Effector memory CD8-positive, alpha-beta T cell (primary cell): ENCODE measurements around the gene CHDH.

Experiments used
- ATAC-seq: fragments of 150-1000 bp; cut with Tn5 transposase; replicated peaks from 2 replicates; pipeline ENCODE4 v1.10.0; 2021; ENCODE audit warnings: mild to moderate bottlenecking, moderate library complexity
- DNase-seq, 3 experiments: peaks; one replicate each; pipeline ENCODE4 v3.0.0; 2021
- H3K27ac Mint-ChIP-seq, 2 donors: one replicate each; pipeline ENCODE4 v1.8.0; 2022; ENCODE audit warnings: mild to moderate bottlenecking in 2 of 2, mixed read lengths in 2 of 2, moderate library complexity in 2 of 2
- H3K27me3 Mint-ChIP-seq, 2 donors: one replicate each; pipeline ENCODE4 v1.8.0; 2022; ENCODE audit warnings: mixed read lengths in 2 of 2
- H3K36me3 Mint-ChIP-seq: one replicate; pipeline ENCODE4 v1.8.0; 2022; ENCODE audit warnings: mild to moderate bottlenecking, moderate library complexity, mixed read lengths; ENCODE audit not compliant: insufficient read depth
- H3K4me1 Mint-ChIP-seq, 2 donors: one replicate each; pipeline ENCODE4 v1.8.0; 2022; ENCODE audit warnings: low read depth in 2 of 2, mixed read lengths in 2 of 2
- H3K4me3 Mint-ChIP-seq, 2 donors: one replicate each; pipeline ENCODE4 v1.8.0; 2022; ENCODE audit warnings: mild to moderate bottlenecking in 2 of 2, mixed read lengths in 2 of 2, moderate library complexity in 2 of 2
- H3K9me3 Mint-ChIP-seq, 2 donors: one replicate each; pipeline ENCODE4 v1.8.0; 2022; ENCODE audit warnings: mixed read lengths in 2 of 2

Gene CHDH

GRCh38 chr3:53775018-53775417 is 71.2 kb downstream of the CHDH start:
- H3K4me3 Mint-ChIP-seq: no peak overlapping the region
- H3K36me3 Mint-ChIP-seq: no peaks in the 10 kb centered on the region
- H3K27me3 Mint-ChIP-seq: peaks cover 37 to 52% of the 10 kb centered on the region in 2 donors
- H3K27ac Mint-ChIP-seq: no peak overlapping the region
- ATAC-seq: no peak
- H3K9me3 Mint-ChIP-seq: no peaks in the 10 kb centered on the region
- no peaks in the 10 kb centered on the region for H3K4me1 Mint-ChIP-seq
- no peak for DNase-seq

DNA sequence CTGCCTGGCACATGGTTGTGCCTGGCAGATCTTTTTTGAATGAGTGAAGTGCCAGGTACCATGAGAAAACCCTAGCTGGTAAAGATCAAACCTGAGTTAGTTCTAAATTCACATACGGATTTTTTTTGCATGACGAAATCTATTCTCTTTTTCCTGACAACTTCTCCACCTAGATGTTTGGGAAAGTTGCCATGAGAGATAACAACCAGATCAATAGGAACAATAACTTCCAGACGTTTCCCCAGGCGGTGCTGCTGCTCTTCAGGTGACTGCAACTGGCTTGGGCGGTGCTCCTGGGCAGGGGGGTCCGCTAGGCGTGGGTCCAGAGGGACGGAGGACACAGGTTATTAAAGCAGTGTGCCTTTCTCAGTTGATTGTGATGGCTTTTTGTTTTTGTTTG is 71.8 kb downstream of the CHDH start:
- Mint-ChIP-seq H3K9me3 (no peaks in the 10 kb centered on the region), H3K27me3 (peaks cover 39 to 58% of the 10 kb centered on the region in 2 donors), H3K36me3 (no peaks in the 10 kb centered on the region), H3K4me3 (no peak overlapping the region), H3K4me1 (no peaks in the 10 kb centered on the region), H3K27ac (no peak overlapping the region)
- no peak for DNase-seq
- ATAC-seq: no peak

GRCh38 chr3:53773611-53774368 is 72.4 kb downstream of the CHDH start:
- peaks cover 39 to 64% of the 10 kb centered on the region in 2 donors for H3K27me3 Mint-ChIP-seq
- ATAC-seq: no peak
- H3K36me3 Mint-ChIP-seq: no peaks in the 10 kb centered on the region
- no peak overlapping the region for H3K4me3 Mint-ChIP-seq
- no peak overlapping the region for H3K27ac Mint-ChIP-seq
- no peaks in the 10 kb centered on the region for H3K9me3 Mint-ChIP-seq
- no peak for DNase-seq
- no peaks in the 10 kb centered on the region for H3K4me1 Mint-ChIP-seq

- ATAC-seq (no peak), DNase-seq (no peak)
- Mint-ChIP-seq H3K4me1 (no peaks in the 10 kb centered on the region), H3K27ac (no peak overlapping the region), H3K27me3 (peaks cover 39 to 66% of the 10 kb centered on the region in 2 donors), H3K4me3 (no peak overlapping the region), H3K36me3 (no peaks in the 10 kb centered on the region), H3K9me3 (no peaks in the 10 kb centered on the region)
Observed at GRCh38 chr3:53773021-53773436, 73.2 kb downstream of the CHDH start.

DNA sequence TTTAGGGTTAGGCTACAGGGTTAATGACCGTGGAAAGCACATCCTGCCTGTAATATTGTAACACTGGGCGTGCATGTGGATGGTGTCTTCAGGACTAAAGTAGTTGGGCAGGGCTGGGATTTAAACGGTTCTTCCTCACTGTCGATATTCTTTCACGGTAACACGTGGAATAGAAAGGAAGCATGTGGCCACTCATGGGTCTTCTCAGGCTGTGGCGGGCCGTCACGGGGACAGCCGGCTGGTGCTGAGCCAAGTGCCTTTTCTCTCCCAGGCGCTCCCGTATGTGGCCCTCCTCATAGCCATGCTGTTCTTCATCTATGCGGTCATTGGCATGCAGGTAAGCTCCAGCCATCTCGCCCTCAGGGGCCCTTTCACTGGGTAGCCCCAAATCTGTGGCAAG is 73.7 kb downstream of the CHDH start:
- H3K4me1 Mint-ChIP-seq: no peaks in the 10 kb centered on the region
- no peak overlapping the region for H3K27ac Mint-ChIP-seq
- H3K4me3 Mint-ChIP-seq: no peak overlapping the region
- no peaks in the 10 kb centered on the region for H3K9me3 Mint-ChIP-seq
- H3K27me3 Mint-ChIP-seq: peaks cover 39 to 66% of the 10 kb centered on the region in 2 donors
- H3K36me3 Mint-ChIP-seq: no peaks in the 10 kb centered on the region
- DNase-seq (no peak), ATAC-seq (no peak)

DNA sequence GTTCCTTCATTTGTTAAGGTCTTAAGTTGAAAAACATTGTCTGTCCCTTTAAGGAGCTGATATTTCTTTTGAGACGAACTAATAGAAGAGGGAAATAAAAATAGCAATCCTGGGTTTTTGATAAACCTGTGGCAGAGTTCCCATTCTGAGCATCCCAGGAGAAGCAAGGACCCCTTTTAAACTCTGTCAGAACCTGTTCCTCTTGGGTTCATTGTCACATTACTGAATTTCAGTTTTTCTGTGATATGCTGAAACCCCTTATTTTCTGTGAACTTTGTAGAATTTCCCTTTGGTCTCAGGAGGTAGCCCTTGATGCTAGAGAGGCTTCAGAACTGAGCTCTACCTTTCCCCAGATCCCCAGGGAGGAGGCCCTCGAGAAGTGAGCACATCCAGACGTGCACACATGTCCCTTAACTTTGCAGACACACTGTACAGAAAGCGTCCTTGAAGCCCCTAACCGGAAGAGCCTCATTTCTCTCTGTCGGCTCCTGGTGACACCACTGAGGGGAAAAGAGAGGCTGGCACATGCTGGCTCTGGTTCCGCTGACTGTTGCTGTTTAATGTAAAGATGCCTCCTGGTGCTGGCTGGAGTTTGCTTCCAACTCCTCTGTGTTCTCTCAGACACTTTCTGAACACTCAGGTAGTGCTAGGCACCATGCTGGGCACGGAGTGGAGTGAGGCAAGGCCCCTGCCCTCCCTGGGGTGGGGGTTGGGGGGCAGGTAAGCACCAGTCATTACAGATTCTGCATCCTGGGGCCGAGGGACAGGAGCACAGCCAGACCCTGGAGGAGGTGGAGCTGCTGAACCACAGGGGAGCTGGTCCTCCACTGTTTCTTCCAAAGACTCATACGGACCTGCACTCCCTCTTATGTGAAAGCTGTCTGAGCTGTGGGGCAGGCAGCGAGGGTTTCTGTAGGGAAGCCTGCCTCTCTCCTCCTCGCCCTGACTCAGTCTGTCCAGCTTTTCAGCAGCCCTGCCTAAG is 77.5 kb downstream of the CHDH start:
- Mint-ChIP-seq H3K4me3 (no peak overlapping the region), H3K4me1 (no peaks in the 10 kb centered on the region), H3K9me3 (no peaks in the 10 kb centered on the region), H3K36me3 (no peaks in the 10 kb centered on the region), H3K27ac (no peak overlapping the region), H3K27me3 (peaks cover 29 to 64% of the 10 kb centered on the region in 2 donors)
- no peak for ATAC-seq
- DNase-seq: no peak

GRCh38 chr3:53766706-53767105 is 79.5 kb downstream of the CHDH start:
- H3K4me3 Mint-ChIP-seq: no peak overlapping the region
- H3K4me1 Mint-ChIP-seq: no peaks in the 10 kb centered on the region
- no peaks in the 10 kb centered on the region for H3K9me3 Mint-ChIP-seq
- ATAC-seq (no peak), DNase-seq (no peak)
- H3K27me3 Mint-ChIP-seq: peaks cover 27 to 45% of the 10 kb centered on the region in 2 donors
- no peak overlapping the region for H3K27ac Mint-ChIP-seq
- no peaks in the 10 kb centered on the region for H3K36me3 Mint-ChIP-seq

GRCh38 chr3:53765753-53766152 is 80.5 kb downstream of the CHDH start:
- Mint-ChIP-seq H3K9me3 (no peaks in the 10 kb centered on the region), H3K4me3 (no peak overlapping the region)
- no peak for ATAC-seq

GRCh38 chr3:53764026-53764775 is 82.0 kb downstream of the CHDH start:
- Mint-ChIP-seq H3K27ac (no peak overlapping the region), H3K4me3 (no peak overlapping the region), H3K36me3 (no peaks in the 10 kb centered on the region), H3K9me3 (no peaks in the 10 kb centered on the region), H3K27me3 (peaks cover 12 to 20% of the 10 kb centered on the region in 2 donors), H3K4me1 (no peaks in the 10 kb centered on the region)
- no peak for ATAC-seq
- no peak for DNase-seq

More at GRCh38 chr3:53765753-53766152, 80.5 kb downstream of the CHDH start:
- no peak for DNase-seq
- Mint-ChIP-seq H3K27ac (no peak overlapping the region), H3K36me3 (no peaks in the 10 kb centered on the region), H3K27me3 (peaks cover 22 to 36% of the 10 kb centered on the region in 2 donors), H3K4me1 (no peaks in the 10 kb centered on the region)

- no peak for DNase-seq
- ATAC-seq: no peak
- Mint-ChIP-seq H3K4me1 (no peaks in the 10 kb centered on the region), H3K4me3 (no peak overlapping the region), H3K9me3 (no peaks in the 10 kb centered on the region), H3K27ac (no peak overlapping the region), H3K27me3 (peaks cover 12 to 14% of the 10 kb centered on the region in 2 donors), H3K36me3 (no peaks in the 10 kb centered on the region)
Observed at GRCh38 chr3:53763353-53763752, 82.9 kb downstream of the CHDH start.
